ENCODE results near the gene PTAR1.
A peak's percentile ranks its signal among the peaks of the same experiment; 100 is the strongest.

The PTAR1 gene

DNA sequence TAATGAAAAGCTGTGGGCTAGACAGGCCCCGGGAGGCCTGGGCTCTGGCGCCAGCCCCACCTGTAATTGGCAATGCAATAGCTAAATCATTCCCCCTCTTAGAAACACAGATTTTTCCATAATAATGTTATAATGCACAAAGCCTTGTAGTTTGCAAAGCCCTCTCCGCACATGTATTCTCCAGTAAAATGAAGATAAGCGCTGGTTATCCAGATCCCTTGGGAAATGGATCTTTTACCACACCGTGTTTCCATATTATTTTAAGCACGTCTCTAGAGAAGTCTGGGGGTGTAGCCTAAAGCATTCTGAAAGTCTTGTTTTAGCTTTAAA is 86.5 kb downstream of the PTAR1 start:
- no peak for ATAC-seq

DNA sequence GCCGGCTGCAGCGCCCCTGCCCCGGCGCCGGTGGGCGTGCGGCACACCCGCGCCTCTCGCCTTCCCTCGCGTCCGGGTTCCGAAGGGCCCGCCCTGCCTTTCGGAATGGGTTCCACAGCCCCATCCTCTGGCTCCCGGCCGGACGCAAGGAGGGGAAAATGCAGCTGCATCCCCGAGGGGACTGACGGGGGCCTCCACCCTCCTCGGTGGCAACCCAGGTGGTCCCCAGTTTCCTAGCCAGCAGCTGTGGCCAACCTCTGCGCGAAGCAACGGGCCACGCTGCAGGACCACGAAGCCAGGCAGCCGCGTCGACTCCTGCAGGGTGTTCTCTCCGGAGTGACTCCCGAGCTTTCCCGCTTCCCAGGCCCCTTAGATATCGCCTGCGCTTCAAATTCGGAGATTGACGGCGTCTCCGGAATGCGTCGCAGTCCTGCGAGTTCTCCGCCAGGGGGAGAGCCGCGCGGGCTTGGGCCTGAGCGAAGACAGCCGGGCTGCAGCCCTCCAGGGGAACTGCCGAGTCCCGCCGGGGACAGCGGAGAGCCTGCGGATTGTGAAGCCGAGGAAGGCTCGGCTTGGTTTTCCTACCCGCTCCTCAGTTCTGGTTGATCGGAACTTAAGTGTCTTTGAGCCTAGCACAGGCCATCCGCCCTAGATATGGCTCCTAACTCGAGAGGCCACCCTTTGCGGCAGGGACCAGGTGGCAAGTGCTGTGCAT is 87.1 kb downstream of the PTAR1 start:
- peak; percentile 84 to 85 for ATAC-seq

DNA sequence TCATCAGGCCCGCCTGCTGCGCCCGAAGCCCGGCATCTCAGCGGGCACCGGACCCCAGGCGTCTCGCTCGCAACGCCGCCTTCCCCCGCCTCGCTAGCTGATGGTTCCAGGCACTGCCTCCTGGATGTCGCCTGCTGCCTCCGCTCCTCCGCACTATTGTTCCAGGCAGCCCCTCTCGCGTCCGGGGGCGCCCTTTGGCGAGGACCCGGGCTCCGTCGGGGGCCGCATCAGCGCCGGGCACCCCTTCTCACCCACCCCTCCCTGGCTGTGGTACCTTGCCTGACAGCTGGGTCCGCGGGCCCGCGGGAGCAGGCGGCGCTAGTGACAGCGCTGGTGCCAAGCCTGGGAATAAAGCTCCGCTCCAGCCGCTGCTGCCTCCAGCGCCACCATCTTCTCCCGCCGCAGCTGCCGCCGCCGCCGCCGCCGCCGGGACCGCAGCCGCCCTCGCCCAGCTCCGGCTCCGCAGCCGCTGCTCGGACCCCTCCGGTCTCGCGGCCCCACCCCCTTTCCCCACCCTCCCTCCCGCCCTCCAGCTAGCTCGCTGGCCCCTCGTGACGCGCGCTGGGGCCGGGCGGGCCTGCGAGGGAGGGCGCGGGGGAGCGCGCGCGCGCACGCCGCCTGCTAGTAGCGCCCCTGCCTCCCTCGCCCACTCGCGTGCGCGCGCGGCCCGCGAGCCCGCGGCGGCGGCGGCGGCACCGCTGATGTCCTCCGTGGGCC is 87.8 kb downstream of the PTAR1 start, which contains the start of gene APBA1:
TSS of gene APBA1 (minus strand) at position 493 of the 717 bp plus-strand sequence.
- peak; percentile 27 to 31 for ATAC-seq

GRCh38 chr9:69671311-69671878 is 88.4 kb downstream of the PTAR1 start:
- ATAC-seq: no peak

- no peak for ATAC-seq
Observed at GRCh38 chr9:69667306-69667705, 92.5 kb downstream of the PTAR1 start.

DNA sequence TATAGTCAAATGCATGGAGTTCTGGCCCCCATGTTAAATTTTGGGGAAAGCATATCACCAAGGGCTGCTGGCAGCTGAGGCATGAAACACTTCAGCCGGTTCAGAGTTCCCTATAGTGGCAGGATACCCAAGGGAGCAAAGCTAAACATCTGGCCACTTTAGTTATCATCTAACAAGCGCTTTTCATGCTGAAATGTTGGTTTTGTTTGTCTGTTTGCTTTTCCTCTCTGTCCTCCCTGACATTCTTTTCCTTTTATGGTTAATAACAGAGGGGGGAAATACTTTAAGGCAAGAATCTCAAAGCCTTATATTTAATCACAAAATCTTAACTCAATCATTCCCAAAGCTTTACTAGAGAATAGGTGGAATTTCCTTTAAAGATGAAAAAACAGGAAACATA is 99.5 kb downstream of the PTAR1 start:
- ATAC-seq: no peak
